Mucosa of rectum (tissue), 2 donors: ENCODE measurements around the gene TIGD1.

ENCODE experiments used
- H3K27ac ChIP-seq, 2 donors: one replicate each; pipeline ENCODE4 v1.7.0; 2013; ENCODE audit warnings: inconsistent platforms in 2 of 2, low read depth in 2 of 2, low read length in 2 of 2
- H3K27me3 ChIP-seq, 2 donors: one replicate each; pipeline ENCODE4 v1.7.0; 2013; ENCODE audit warnings: low read length in 2 of 2; ENCODE audit not compliant: control insufficient read depth in 2 of 2, insufficient read depth in 2 of 2
- H3K36me3 ChIP-seq, 2 donors: one replicate each; pipeline ENCODE4 v1.7.0; 2013; ENCODE audit warnings: low read length in 2 of 2; ENCODE audit not compliant: control insufficient read depth in 2 of 2, insufficient read depth in 2 of 2
- H3K4me1 ChIP-seq, 2 donors: one replicate each; pipeline ENCODE4 v1.7.0; 2013; ENCODE audit warnings: low read length in 2 of 2, mild to moderate bottlenecking in 1 of 2; ENCODE audit not compliant: control insufficient read depth in 2 of 2, insufficient read depth in 2 of 2
- H3K4me3 ChIP-seq, 2 donors: one replicate each; pipeline ENCODE4 v1.7.0; 2013; ENCODE audit warnings: low read length in 2 of 2
- H3K9ac ChIP-seq, 2 donors: one replicate each; pipeline ENCODE4 v1.7.0; 2013; ENCODE audit warnings: low read length in 2 of 2, low read depth in 1 of 2, mild to moderate bottlenecking in 1 of 2
- H3K9me3 ChIP-seq, 2 donors: one replicate each; pipeline ENCODE4 v1.7.0; 2013; ENCODE audit warnings: low read length in 2 of 2; ENCODE audit not compliant: control insufficient read depth in 2 of 2
- donor health status: healthy.
- donor health status: Normal muscosa, but diverticular disease.

Gene TIGD1

DNA sequence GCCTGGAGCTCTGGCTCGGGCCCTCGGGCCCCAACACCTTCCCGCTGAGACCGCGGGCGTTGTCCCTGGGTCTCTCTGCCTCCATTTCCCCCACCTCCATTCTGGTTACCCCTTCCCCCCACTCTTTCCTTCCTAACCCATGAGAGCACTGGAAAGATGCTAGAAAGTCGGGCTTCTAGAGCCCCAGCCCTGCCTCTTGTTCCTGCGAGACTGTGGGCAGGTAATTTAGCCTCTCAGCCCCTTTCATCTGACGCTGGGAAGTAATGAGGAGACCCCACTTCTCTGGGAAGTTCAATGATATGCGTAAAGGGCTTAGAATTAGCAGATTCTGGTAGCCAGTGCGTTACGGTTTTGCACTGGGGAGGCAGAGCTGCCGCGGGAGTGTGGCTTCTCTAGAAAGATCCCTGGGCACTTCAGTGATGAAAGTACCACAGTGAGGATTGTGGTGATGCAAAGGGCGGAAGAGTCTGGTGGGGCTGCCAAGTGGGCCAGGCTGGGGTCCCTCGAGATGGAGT lies 46.5 kb downstream of the TIGD1 start:
- no peaks in the 10 kb centered on the region for H3K9me3 ChIP-seq
- no peaks in the 10 kb centered on the region for H3K36me3 ChIP-seq
- H3K27ac ChIP-seq, result no peak overlapping the region
- peaks cover 22 to 26% of the 10 kb centered on the region in 2 donors for H3K27me3 ChIP-seq
- H3K4me1 ChIP-seq, result no peaks in the 10 kb centered on the region
- H3K9ac ChIP-seq, result no peak overlapping the region
- peak overlapping the region in 1 of 2 donors; percentile 9 for H3K4me3 ChIP-seq

DNA sequence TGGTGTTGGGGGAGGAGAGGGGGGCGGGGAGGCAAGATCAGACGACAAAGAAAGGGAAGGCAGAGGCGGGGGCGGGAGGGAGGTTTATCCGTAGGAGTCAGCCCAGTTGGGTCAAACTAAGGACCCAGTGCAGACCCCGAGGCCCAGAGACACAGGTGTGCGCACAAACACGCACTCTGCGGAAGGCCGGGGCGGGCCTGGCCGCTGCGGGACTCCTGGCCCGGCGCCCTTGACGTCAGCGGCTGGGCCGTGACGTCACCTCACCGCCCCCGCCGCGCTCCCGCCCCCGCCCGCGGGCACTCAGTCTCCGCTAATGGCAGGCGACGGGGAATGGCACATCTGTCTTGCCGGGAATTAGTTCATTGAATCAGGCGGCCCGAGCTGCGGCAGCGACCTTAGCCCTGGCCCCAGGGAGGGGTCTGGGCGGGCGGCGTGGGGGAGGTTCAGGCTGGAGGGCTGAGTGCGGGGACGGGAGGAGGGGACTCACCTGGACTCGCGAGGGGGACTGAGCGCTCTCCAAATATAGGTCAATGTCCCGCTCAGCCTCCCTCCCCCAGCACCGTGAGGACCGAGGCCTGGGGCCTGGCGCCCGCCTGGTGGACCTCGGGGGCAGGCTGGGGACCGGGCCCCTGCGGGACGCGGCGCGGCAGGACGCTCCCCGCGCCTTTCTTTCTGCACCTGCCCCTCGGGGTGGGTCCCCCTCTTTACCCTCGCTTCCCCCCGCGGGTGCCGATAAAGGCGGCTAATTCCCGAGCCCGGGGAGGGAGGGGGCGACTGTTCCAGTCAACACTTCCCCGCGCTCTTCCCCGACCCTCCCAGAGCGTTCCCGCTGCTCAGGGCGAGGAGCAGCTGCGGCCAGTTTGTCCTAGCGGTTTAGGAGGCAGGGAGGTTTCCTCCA lies 47.2 kb downstream of the TIGD1 start:
- peak overlapping the region; percentile 9 to 38 for H3K4me3 ChIP-seq
- peaks cover 22 to 26% of the 10 kb centered on the region in 2 donors for H3K27me3 ChIP-seq
- no peaks in the 10 kb centered on the region for H3K4me1 ChIP-seq
- no peaks in the 10 kb centered on the region for H3K9me3 ChIP-seq
- H3K27ac ChIP-seq, result no peak overlapping the region
- H3K9ac ChIP-seq, result no peak overlapping the region
- H3K36me3 ChIP-seq, result no peaks in the 10 kb centered on the region

DNA sequence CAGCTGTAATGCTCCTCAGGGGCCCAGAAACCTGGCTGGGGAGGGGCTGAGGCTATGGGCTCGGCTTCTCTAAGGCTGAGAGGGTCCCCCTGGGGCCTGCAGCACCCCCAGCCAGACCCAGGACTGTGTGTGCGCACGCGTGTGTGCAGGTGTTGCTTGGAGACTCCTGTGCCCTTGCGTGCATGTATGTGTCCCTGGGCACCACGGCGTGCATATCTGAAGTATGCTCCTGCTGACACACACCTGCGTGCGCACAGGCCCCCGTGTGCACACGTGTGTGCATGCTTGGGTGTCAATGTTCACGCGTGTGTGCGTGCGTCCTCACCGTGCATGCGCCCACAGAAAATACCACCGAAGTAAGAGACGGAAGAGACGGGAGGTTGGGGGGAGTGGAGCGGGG lies 47.8 kb downstream of the TIGD1 start:
- Histone ChIP-seq H3K36me3 (no peaks in the 10 kb centered on the region), H3K9me3 (no peaks in the 10 kb centered on the region), H3K27ac (no peak overlapping the region), H3K4me3 (no peak overlapping the region), H3K27me3 (peaks cover 21 to 26% of the 10 kb centered on the region in 2 donors), H3K4me1 (no peaks in the 10 kb centered on the region), H3K9ac (no peak overlapping the region)

DNA sequence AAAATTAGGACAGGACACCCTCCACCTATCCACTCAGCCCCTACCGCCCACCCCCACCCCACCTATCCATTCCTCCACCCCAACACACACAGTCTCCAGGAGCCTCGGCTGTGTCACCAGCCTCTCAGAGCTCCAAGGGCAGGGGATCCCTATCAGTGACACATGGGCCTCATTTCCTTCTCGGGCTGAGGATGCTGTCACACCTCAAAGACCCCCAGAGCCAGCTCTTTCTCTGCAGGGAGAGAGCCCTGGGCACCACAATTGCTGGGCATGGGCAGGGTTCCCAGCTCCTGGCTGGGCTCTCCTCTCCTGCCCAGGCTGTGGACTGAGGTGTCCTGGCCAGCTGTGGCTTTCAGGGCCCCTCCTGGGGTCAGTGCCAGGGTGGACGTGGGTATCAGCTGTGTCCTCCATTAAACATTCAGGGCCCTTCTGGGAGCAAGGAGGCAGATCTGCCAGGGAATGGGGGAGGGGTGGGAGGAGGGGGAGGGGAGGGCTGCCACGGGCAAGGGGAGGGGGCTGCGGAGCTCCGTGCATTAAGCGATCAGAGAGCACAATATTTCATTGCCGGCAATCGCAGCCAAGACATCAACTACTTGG lies 48.5 kb downstream of the TIGD1 start:
- Histone ChIP-seq H3K27me3 (peaks cover 20 to 26% of the 10 kb centered on the region in 2 donors), H3K4me1 (no peaks in the 10 kb centered on the region), H3K9me3 (no peaks in the 10 kb centered on the region), H3K9ac (no peak overlapping the region), H3K36me3 (no peaks in the 10 kb centered on the region), H3K27ac (no peak overlapping the region), H3K4me3 (no peak overlapping the region)

DNA sequence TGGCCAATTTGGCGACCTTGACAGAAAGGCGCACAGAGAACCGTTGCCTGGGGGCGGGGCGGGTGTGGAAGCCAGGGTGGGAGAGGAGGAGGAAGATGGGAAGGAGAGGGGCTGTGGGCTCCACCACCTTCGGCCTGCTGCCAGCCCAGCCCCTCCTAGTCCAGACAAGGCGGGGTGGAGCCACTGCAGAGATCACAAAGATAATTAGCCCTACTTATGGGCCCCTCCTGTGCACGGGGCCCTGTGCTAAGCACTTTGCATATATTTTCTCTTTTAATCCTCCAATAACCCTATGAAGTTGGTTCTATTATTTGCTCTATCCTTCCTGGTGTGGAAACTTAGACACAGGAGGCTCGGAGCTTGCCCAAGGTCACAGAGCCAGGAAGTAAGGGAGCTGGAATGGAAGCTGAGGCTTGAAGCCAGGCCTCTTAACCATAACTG lies 49.0 kb downstream of the TIGD1 start:
- no peak overlapping the region for H3K4me3 ChIP-seq
- peaks cover 17 to 22% of the 10 kb centered on the region in 2 donors for H3K27me3 ChIP-seq
- H3K4me1 ChIP-seq, result no peaks in the 10 kb centered on the region
- H3K9ac ChIP-seq, result no peak overlapping the region
- no peaks in the 10 kb centered on the region for H3K36me3 ChIP-seq
- H3K9me3 ChIP-seq, result no peaks in the 10 kb centered on the region
- H3K27ac ChIP-seq, result no peak overlapping the region

DNA sequence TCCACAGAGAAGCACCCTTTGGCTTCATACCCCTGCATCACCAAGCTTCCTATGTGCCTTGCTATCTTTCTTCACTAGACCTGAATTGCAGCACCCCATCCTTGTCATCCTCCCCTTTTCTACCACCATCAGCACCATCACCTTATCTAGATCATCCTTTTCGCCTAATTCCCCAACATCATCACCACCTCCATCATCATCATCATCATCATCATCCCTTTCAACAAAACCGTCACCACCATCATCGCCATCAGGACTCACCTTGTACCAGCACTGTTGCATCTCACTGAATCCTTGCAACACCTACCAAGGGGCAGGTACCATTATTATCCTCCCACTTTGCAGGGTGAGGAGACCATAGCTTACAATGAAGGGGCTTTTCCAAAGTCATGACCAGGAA lies 51.9 kb downstream of the TIGD1 start:
- Histone ChIP-seq H3K4me3 (no peak overlapping the region), H3K36me3 (no peaks in the 10 kb centered on the region), H3K27ac (no peak overlapping the region), H3K9ac (no peak overlapping the region), H3K27me3 (peaks cover 4 to 8% of the 10 kb centered on the region in 2 donors), H3K9me3 (no peaks in the 10 kb centered on the region), H3K4me1 (no peaks in the 10 kb centered on the region)
